Astrocyte (in vitro differentiated cells and primary cell): ENCODE data around the gene PPP1R37. TPM values are rescaled to one million over a fixed set of nuclear protein-coding genes. Genes with fewer than 3 reads are reported as not detected.

ENCODE experiments used
- DNase-seq: peaks from one replicate; pipeline ENCODE4 v3.0.0-alpha.2; 2010; ENCODE audit warnings: low read depth
- FAIRE-seq: peaks from 2 replicates; lab custom pipeline; 2011; peaks lifted over from hg19 to GRCh38; lab: Jason Lieb, UNC
- H2AFZ ChIP-seq: 2 replicates; pipeline ENCODE4 v1.6.0; 2012; ENCODE audit warnings: low read depth, low read length, inconsistent platforms
- H3K27ac ChIP-seq: 2 replicates; pipeline ENCODE4 v1.5.1; 2011; ENCODE audit warnings: low read depth, low read length, inconsistent platforms
- H3K27me3 ChIP-seq: 2 replicates; pipeline ENCODE4 v1.6.0; 2011; ENCODE audit warnings: low read length, inconsistent platforms; ENCODE audit not compliant: insufficient read depth
- H3K36me3 ChIP-seq: 2 replicates; pipeline ENCODE4 v1.5.1; 2011; ENCODE audit warnings: low read length, inconsistent platforms; ENCODE audit not compliant: insufficient read depth
- H3K4me1 ChIP-seq: 2 replicates; pipeline ENCODE4 v1.5.1; 2011; ENCODE audit warnings: low read length, inconsistent platforms; ENCODE audit not compliant: insufficient read depth
- H3K4me2 ChIP-seq: 2 replicates; pipeline ENCODE4 v1.6.0; 2012; ENCODE audit warnings: low read length, inconsistent platforms
- H3K4me3 ChIP-seq: 2 replicates; pipeline ENCODE4 v1.5.1; 2011; ENCODE audit warnings: low read depth, mild to moderate bottlenecking, low read length, inconsistent platforms; ENCODE audit not compliant: insufficient read depth
- H3K79me2 ChIP-seq: 2 replicates; pipeline ENCODE4 v1.6.0; 2012; ENCODE audit warnings: mild to moderate bottlenecking, low read length, inconsistent platforms; ENCODE audit not compliant: insufficient read depth
- H3K9ac ChIP-seq: 2 replicates; pipeline ENCODE4 v1.6.0; 2012; ENCODE audit warnings: mild to moderate bottlenecking, low read length, inconsistent platforms
- H3K9me3 ChIP-seq: 2 replicates; pipeline ENCODE4 v1.5.1; 2012; ENCODE audit warnings: low read depth, mild to moderate bottlenecking, low read length, inconsistent platforms; ENCODE audit not compliant: insufficient read depth
- H4K20me1 ChIP-seq: 2 replicates; pipeline ENCODE4 v1.6.0; 2012; ENCODE audit warnings: low read length, inconsistent platforms; ENCODE audit not compliant: insufficient read depth
- H3K27ac Mint-ChIP-seq: one replicate; pipeline ENCODE4 v1.8.0; 2021; ENCODE audit warnings: mild to moderate bottlenecking, mixed read lengths; ENCODE audit not compliant: unreplicated experiment
- H3K27me3 Mint-ChIP-seq: one replicate; pipeline ENCODE4 v1.8.0; 2021; ENCODE audit warnings: low read depth, mixed read lengths; ENCODE audit not compliant: unreplicated experiment
- H3K36me3 Mint-ChIP-seq: one replicate; pipeline ENCODE4 v1.8.0; 2021; ENCODE audit warnings: low read depth, mixed read lengths; ENCODE audit not compliant: unreplicated experiment
- H3K4me1 Mint-ChIP-seq: one replicate; pipeline ENCODE4 v1.8.0; 2021; ENCODE audit warnings: low read depth, mixed read lengths; ENCODE audit not compliant: unreplicated experiment
- H3K4me3 Mint-ChIP-seq: one replicate; pipeline ENCODE4 v1.8.0; 2021; ENCODE audit warnings: mild to moderate bottlenecking, moderate library complexity, mixed read lengths; ENCODE audit not compliant: unreplicated experiment
- H3K9me3 Mint-ChIP-seq: one replicate; pipeline ENCODE4 v1.8.0; 2021; ENCODE audit warnings: mild to moderate bottlenecking, mixed read lengths; ENCODE audit not compliant: unreplicated experiment
- EZH2 ChIP-seq: IDR thresholded peaks from 2 replicates; pipeline ENCODE4 v1.6.1; 2012; ENCODE audit warnings: mild to moderate bottlenecking, low read length, inconsistent platforms; ENCODE audit not compliant: insufficient read depth
- total RNA-seq: library from RNA; stranded (reverse); gene quantifications from 2 replicates; pipeline ENCODE4 v1.2.1, GENCODE V29; 2021
- TF ChIP-seq, protein P1 (sequence below): IDR thresholded peaks from 2 replicates; pipeline ENCODE4 v1.5.1; 2011; ENCODE audit warnings: low read depth, mild to moderate bottlenecking, inconsistent platforms, low read length, moderate library complexity; ENCODE audit not compliant: insufficient read depth

PPP1R37 gene
- total RNA-seq, 1 donor from 2014 or later, result 29.1 TPM

- TF ChIP-seq EZH2, result no peak
- TF ChIP-seq, protein P1, sequence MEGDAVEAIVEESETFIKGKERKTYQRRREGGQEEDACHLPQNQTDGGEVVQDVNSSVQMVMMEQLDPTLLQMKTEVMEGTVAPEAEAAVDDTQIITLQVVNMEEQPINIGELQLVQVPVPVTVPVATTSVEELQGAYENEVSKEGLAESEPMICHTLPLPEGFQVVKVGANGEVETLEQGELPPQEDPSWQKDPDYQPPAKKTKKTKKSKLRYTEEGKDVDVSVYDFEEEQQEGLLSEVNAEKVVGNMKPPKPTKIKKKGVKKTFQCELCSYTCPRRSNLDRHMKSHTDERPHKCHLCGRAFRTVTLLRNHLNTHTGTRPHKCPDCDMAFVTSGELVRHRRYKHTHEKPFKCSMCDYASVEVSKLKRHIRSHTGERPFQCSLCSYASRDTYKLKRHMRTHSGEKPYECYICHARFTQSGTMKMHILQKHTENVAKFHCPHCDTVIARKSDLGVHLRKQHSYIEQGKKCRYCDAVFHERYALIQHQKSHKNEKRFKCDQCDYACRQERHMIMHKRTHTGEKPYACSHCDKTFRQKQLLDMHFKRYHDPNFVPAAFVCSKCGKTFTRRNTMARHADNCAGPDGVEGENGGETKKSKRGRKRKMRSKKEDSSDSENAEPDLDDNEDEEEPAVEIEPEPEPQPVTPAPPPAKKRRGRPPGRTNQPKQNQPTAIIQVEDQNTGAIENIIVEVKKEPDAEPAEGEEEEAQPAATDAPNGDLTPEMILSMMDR, result no peak
- no peak for DNase-seq
- no peak overlapping the region for H3K27ac ChIP-seq
- Mint-ChIP-seq H3K36me3 (peaks cover 13% of the 10 kb centered on the region), H3K27ac (no peak overlapping the region), H3K4me3 (no peak overlapping the region), H3K27me3 (peaks cover 35% of the 10 kb centered on the region), H3K4me1 (peaks cover 3% of the 10 kb centered on the region), H3K9me3 (peaks cover 3% of the 10 kb centered on the region)
- no peaks in the 10 kb centered on the region for H3K9me3 ChIP-seq
- H4K20me1 ChIP-seq, result peaks cover 15% of the 10 kb centered on the region
- no peak for FAIRE-seq
- H3K4me1 ChIP-seq, result peaks cover 23% of the 10 kb centered on the region
- no peaks in the 10 kb centered on the region for H3K36me3 ChIP-seq
- no peaks in the 10 kb centered on the region for H3K79me2 ChIP-seq
- peaks cover 16% of the 10 kb centered on the region for H3K27me3 ChIP-seq
- no peak overlapping the region for H2AFZ ChIP-seq
- no peak overlapping the region for H3K9ac ChIP-seq
- H3K4me2 ChIP-seq, result no peak overlapping the region
- H3K4me3 ChIP-seq, result no peak overlapping the region
Observed at GRCh38 chr19:45156751-45157150, 63.8 kb downstream of the PPP1R37 start.

DNA sequence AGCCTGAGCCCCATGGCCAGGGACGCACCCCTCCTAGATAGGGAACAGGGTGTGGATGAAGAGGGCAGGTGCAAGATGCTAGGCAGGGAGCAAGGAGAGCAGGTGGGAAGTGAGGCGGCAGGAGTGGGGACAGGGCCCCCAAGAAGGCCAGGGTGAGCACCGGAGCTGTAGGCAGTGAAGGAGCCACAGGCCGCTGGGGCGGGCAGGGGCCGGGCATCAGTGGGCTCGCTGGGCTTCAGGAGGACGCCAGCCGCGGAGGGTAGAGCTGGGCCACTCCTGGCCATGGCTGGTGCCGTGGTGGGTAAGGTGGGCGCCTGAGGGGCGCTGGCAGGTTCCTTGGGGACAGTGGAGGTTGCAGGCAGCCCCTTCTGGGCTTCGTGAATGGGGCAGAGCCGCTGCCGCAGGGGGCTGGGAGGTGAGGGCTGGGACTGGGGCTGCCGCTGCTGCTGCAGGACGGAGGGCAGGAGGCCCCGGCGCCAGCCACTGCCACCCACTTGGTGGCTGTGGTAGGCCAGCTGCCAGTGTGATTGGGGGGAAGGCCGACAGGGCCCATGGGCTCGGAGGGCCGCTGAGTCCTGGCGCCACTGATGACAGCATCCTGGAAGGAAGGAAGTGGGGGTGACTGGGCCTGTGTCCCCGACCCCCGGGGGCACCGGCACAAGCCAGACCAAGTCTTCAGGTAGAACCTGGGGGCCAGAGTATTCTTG, 65.7 kb downstream of the PPP1R37 start:
- Mint-ChIP-seq H3K27me3 (peaks cover 31% of the 10 kb centered on the region), H3K27ac (no peak overlapping the region), H3K9me3 (peaks cover 3% of the 10 kb centered on the region), H3K36me3 (peaks cover 9% of the 10 kb centered on the region), H3K4me1 (peaks cover 3% of the 10 kb centered on the region), H3K4me3 (no peak overlapping the region)
- no peak for FAIRE-seq
- no peak overlapping the region for H3K4me2 ChIP-seq
- H3K27ac ChIP-seq, result no peak overlapping the region
- no peak overlapping the region for H3K9ac ChIP-seq
- peaks cover 9% of the 10 kb centered on the region for H3K4me1 ChIP-seq
- H3K27me3 ChIP-seq, result peaks cover 2% of the 10 kb centered on the region
- TF ChIP-seq EZH2, result no peak
- TF ChIP-seq, protein P1, result no peak
- H2AFZ ChIP-seq, result no peak overlapping the region
- H3K79me2 ChIP-seq, result no peaks in the 10 kb centered on the region
- no peaks in the 10 kb centered on the region for H3K36me3 ChIP-seq
- peaks cover 12% of the 10 kb centered on the region for H4K20me1 ChIP-seq
- H3K9me3 ChIP-seq, result no peaks in the 10 kb centered on the region
- no peak for DNase-seq
- no peak overlapping the region for H3K4me3 ChIP-seq
